ENCODE measurements around the gene CORO1A.

CORO1A gene

DNA sequence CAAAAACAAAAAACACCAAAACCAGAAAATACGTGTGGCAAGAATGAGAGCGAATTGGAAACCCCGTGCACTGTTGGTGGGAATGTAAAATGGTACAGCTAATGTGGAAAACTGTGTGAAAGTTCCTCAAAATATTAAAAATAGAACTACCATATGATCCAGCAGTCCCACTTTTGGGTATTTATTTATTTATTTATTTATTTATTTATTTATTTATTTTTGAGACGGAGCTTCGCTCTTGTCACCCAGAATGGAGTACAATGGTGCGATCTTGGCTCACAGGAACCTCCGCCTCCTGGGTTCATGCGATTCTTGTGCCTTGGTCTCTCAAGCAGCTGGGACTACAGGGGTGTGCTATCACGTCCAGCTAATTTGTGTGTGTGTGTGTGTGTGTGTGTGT is 30.9 kb upstream of the CORO1A start:
- Histone ChIP-seq H3K4me3 (ENCODE audit: low read depth in 1 of 2, low read length in 2 of 2) (no peak overlapping the region), H3K4me1 (ENCODE audit: insufficient read depth, low read length) (no peaks in the 10 kb centered on the region), H3K9ac (ENCODE audit: low read depth, low read length) (no peak overlapping the region), H3K79me2 (ENCODE audit: insufficient read depth, low read length) (no peaks in the 10 kb centered on the region), H3K36me3 (ENCODE audit: insufficient read depth, low read length) (no peaks in the 10 kb centered on the region), H3K9me3 (ENCODE audit: insufficient read depth, low read length, severe bottlenecking) (peaks cover 10% of the 10 kb centered on the region), H4K20me1 (ENCODE audit: insufficient read depth, low read length) (no peaks in the 10 kb centered on the region), H3K27me3 (ENCODE audit: insufficient read depth, low read length, poor library complexity) (no peaks in the 10 kb centered on the region), H3K27ac (ENCODE audit: low read length) (no peak overlapping the region), H3K4me2 (ENCODE audit: insufficient read depth, low read length) (no peak overlapping the region), H2AFZ (ENCODE audit: low read depth, low read length) (no peak overlapping the region)
- TF ChIP-seq, protein P1, sequence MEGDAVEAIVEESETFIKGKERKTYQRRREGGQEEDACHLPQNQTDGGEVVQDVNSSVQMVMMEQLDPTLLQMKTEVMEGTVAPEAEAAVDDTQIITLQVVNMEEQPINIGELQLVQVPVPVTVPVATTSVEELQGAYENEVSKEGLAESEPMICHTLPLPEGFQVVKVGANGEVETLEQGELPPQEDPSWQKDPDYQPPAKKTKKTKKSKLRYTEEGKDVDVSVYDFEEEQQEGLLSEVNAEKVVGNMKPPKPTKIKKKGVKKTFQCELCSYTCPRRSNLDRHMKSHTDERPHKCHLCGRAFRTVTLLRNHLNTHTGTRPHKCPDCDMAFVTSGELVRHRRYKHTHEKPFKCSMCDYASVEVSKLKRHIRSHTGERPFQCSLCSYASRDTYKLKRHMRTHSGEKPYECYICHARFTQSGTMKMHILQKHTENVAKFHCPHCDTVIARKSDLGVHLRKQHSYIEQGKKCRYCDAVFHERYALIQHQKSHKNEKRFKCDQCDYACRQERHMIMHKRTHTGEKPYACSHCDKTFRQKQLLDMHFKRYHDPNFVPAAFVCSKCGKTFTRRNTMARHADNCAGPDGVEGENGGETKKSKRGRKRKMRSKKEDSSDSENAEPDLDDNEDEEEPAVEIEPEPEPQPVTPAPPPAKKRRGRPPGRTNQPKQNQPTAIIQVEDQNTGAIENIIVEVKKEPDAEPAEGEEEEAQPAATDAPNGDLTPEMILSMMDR (IDR thresholded peaks at IDR 0.05; ENCODE audit: borderline replicate concordance, extremely low read depth, low read length, poor library complexity, severe bottlenecking) = no peak
- TF ChIP-seq EZH2 (IDR thresholded peaks at IDR 0.05; ENCODE audit: borderline replicate concordance, low read depth, low read length, severe bottlenecking) = no peak
- DNase-seq (no peak), ATAC-seq (ENCODE audit: insufficient read depth, low read depth) (no peak)

DNA sequence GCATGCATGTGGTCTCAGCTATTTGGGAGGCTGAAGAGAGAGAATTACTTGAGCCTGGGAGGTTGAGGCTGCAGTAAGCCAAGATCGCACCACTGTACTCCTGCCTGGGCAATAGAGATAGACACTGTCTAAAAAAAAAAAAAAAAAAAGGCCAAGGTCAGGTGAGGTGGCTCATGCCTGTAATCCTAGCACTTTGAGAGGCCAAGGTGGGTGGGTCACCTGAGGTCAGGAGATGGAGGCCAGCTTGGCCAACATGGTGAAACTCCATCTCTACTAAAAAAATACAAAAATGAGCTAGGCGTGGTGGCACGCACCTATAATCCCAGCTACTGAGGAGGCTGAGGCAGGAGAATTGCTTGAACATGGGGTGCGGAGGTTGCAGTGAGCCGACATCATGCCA is 28.2 kb upstream of the CORO1A start:
- H3K9me3 ChIP-seq (ENCODE audit: insufficient read depth, low read length, severe bottlenecking) = no peaks in the 10 kb centered on the region
- no peak overlapping the region for H3K4me2 ChIP-seq (ENCODE audit: insufficient read depth, low read length)
- no peak overlapping the region for H3K4me3 ChIP-seq (ENCODE audit: low read depth in 1 of 2, low read length in 2 of 2)
- no peaks in the 10 kb centered on the region for H4K20me1 ChIP-seq (ENCODE audit: insufficient read depth, low read length)
- H3K36me3 ChIP-seq (ENCODE audit: insufficient read depth, low read length) = no peaks in the 10 kb centered on the region
- TF ChIP-seq, protein P1 (IDR thresholded peaks at IDR 0.05; ENCODE audit: borderline replicate concordance, extremely low read depth, low read length, poor library complexity, severe bottlenecking) = no peak
- no peak for TF ChIP-seq EZH2 (IDR thresholded peaks at IDR 0.05; ENCODE audit: borderline replicate concordance, low read depth, low read length, severe bottlenecking)
- H2AFZ ChIP-seq (ENCODE audit: low read depth, low read length) = no peak overlapping the region
- no peaks in the 10 kb centered on the region for H3K27me3 ChIP-seq (ENCODE audit: insufficient read depth, low read length, poor library complexity)
- ATAC-seq (ENCODE audit: insufficient read depth, low read depth) (no peak), DNase-seq (no peak)
- no peak overlapping the region for H3K27ac ChIP-seq (ENCODE audit: low read length)
- no peaks in the 10 kb centered on the region for H3K4me1 ChIP-seq (ENCODE audit: insufficient read depth, low read length)
- H3K9ac ChIP-seq (ENCODE audit: low read depth, low read length) = no peak overlapping the region
- H3K79me2 ChIP-seq (ENCODE audit: insufficient read depth, low read length) = no peaks in the 10 kb centered on the region

DNA sequence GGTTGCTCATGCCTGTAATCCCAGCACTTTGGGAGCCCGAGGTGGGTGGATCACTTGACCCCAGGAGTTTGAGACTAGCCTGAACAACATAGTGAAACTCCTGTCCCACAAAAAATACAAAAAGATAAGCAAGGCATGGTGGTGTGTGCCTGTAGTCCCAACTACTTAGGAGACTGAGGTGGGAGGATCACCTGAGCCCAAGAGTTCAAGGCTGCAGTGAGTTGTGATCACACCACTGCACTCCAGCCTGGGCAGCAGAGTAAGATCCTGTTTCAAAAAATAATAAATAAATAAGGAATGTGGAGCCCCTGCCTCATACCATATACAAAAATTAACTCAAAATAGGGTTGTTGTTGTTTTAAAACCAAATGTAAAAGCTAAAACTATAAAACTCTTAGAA is 26.2 kb upstream of the CORO1A start:
- no peak for DNase-seq
- Histone ChIP-seq H2AFZ (ENCODE audit: low read depth, low read length) (no peak overlapping the region), H3K27ac (ENCODE audit: low read length) (no peak overlapping the region), H3K9me3 (ENCODE audit: insufficient read depth, low read length, severe bottlenecking) (no peaks in the 10 kb centered on the region), H3K4me3 (ENCODE audit: low read depth in 1 of 2, low read length in 2 of 2) (no peak overlapping the region), H3K4me1 (ENCODE audit: insufficient read depth, low read length) (no peaks in the 10 kb centered on the region), H3K36me3 (ENCODE audit: insufficient read depth, low read length) (no peaks in the 10 kb centered on the region), H3K9ac (ENCODE audit: low read depth, low read length) (no peak overlapping the region), H3K27me3 (ENCODE audit: insufficient read depth, low read length, poor library complexity) (no peaks in the 10 kb centered on the region), H3K4me2 (ENCODE audit: insufficient read depth, low read length) (no peak overlapping the region), H4K20me1 (ENCODE audit: insufficient read depth, low read length) (no peaks in the 10 kb centered on the region), H3K79me2 (ENCODE audit: insufficient read depth, low read length) (no peaks in the 10 kb centered on the region)
- TF ChIP-seq, protein P1 (IDR thresholded peaks at IDR 0.05; ENCODE audit: borderline replicate concordance, extremely low read depth, low read length, poor library complexity, severe bottlenecking) = no peak
- no peak for TF ChIP-seq EZH2 (IDR thresholded peaks at IDR 0.05; ENCODE audit: borderline replicate concordance, low read depth, low read length, severe bottlenecking)
- no peak for ATAC-seq (ENCODE audit: insufficient read depth, low read depth)

DNA sequence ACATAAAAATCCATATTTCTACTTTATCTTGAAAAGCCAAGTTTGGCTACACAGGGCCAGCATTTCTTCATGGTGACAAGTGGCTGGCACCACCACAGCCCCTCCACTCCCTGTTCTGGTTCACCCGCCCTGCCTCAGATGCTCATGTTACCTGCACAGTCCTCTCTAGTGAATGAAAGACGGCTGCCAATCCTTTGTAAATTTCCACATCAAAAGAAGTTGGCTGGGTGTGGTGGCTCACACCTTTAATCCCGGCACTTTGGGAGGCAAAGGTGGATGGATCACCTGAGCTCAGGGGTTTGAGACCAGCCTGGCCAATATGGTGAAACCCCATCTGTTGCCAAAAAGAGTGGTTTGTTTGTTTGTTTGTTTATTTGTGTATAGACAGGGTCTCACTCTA is 19.9 kb upstream of the CORO1A start:
- H3K9me3 ChIP-seq (ENCODE audit: insufficient read depth, low read length, severe bottlenecking) = no peaks in the 10 kb centered on the region
- TF ChIP-seq, protein P1 (IDR thresholded peaks at IDR 0.05; ENCODE audit: borderline replicate concordance, extremely low read depth, low read length, poor library complexity, severe bottlenecking) = no peak
- TF ChIP-seq EZH2 (IDR thresholded peaks at IDR 0.05; ENCODE audit: borderline replicate concordance, low read depth, low read length, severe bottlenecking) = no peak
- H3K4me1 ChIP-seq (ENCODE audit: insufficient read depth, low read length) = peaks cover 5% of the 10 kb centered on the region; the same call in 1 of the 2 replicates
- H2AFZ ChIP-seq (ENCODE audit: low read depth, low read length) = no peak overlapping the region
- H3K27me3 ChIP-seq (ENCODE audit: insufficient read depth, low read length, poor library complexity) = no peaks in the 10 kb centered on the region
- no peak overlapping the region for H3K9ac ChIP-seq (ENCODE audit: low read depth, low read length)
- no peak overlapping the region for H3K27ac ChIP-seq (ENCODE audit: low read length)
- no peak overlapping the region for H3K4me2 ChIP-seq (ENCODE audit: insufficient read depth, low read length)
- H3K4me3 ChIP-seq (ENCODE audit: low read depth in 1 of 2, low read length in 2 of 2) = no peak overlapping the region
- no peaks in the 10 kb centered on the region for H3K36me3 ChIP-seq (ENCODE audit: insufficient read depth, low read length)
- H3K79me2 ChIP-seq (ENCODE audit: insufficient read depth, low read length) = no peaks in the 10 kb centered on the region
- DNase-seq (no peak), ATAC-seq (ENCODE audit: insufficient read depth, low read depth) (no peak)
- no peaks in the 10 kb centered on the region for H4K20me1 ChIP-seq (ENCODE audit: insufficient read depth, low read length)
